Omental fat pad (tissue), 4 donors: Measurements from ENCODE around the gene TSHR. TPM values are rescaled to one million over a fixed set of nuclear protein-coding genes. Genes with fewer than 3 reads are reported as not detected.

Experiments used
- ATAC-seq: fragments of 150-250 bp; one replicate; pipeline ENCODE4 v1.9.1; 2016; ENCODE audit warnings: mild to moderate bottlenecking, moderate library complexity; ENCODE audit not compliant: low FRiP score
- DNase-seq: peaks from one replicate; pipeline ENCODE4 v3.0.0-alpha.2; 2019; ENCODE audit warnings: low spot score
- CTCF ChIP-seq, 3 donors: fragments of 450-650 bp; IDR thresholded peaks; one replicate each; pipeline ENCODE4 v1.5.1; 2016 to 2017; ENCODE audit warnings: antibody characterized with exemption in 3 of 3, mild to moderate bottlenecking in 3 of 3, moderate library complexity in 2 of 3
- total RNA-seq, 4 donors: library from RNA; depleted of rRNA; stranded (reverse); fragments of >200 nt; gene quantifications; one replicate each; pipeline ENCODE4 v1.1.0, GENCODE V29; 2016

Gene TSHR
- total RNA-seq, 4 donors from 2014 or later, result 0.36 to 0.79 (median 0.74) TPM; not detected in 1

- ATAC-seq (no peak), DNase-seq (no peak)
- no peak for TF ChIP-seq CTCF (IDR thresholded peaks at IDR 0.05)
Observed at GRCh38 chr14:80940146-80940545, 15.3 kb upstream of the TSHR start.

GRCh38 chr14:80941241-80942185 lies 13.9 kb upstream of the TSHR start, which contains the start of gene CEP128:
TSS of gene CEP128 (minus strand) at chr14:80941738.
- peak; percentile 100 for ATAC-seq
- peak; percentile 88 for DNase-seq
- TF ChIP-seq CTCF (IDR thresholded peaks at IDR 0.05), result no peak

GRCh38 chr14:80942191-80942600 lies 13.2 kb upstream of the TSHR start:
- no peak for DNase-seq
- TF ChIP-seq CTCF (IDR thresholded peaks at IDR 0.05), result no peak
- no peak for ATAC-seq

GRCh38 chr14:80944861-80945617 lies 10.4 kb upstream of the TSHR start:
- DNase-seq (no peak), ATAC-seq (no peak)
- TF ChIP-seq CTCF (IDR thresholded peaks at IDR 0.05), result no peak

GRCh38 chr14:80946187-80946586 lies 9.2 kb upstream of the TSHR start:
- ATAC-seq (no peak), DNase-seq (no peak)
- no peak for TF ChIP-seq CTCF (IDR thresholded peaks at IDR 0.05)

- no peak for TF ChIP-seq CTCF (IDR thresholded peaks at IDR 0.05)
- DNase-seq (no peak), ATAC-seq (no peak)
Observed at GRCh38 chr14:80946797-80947196, 8.6 kb upstream of the TSHR start.
